ENCODE results near the gene HIPK2.
A peak's percentile ranks its signal among the peaks of the same experiment; 100 is the strongest.

The HIPK2 gene

DNA sequence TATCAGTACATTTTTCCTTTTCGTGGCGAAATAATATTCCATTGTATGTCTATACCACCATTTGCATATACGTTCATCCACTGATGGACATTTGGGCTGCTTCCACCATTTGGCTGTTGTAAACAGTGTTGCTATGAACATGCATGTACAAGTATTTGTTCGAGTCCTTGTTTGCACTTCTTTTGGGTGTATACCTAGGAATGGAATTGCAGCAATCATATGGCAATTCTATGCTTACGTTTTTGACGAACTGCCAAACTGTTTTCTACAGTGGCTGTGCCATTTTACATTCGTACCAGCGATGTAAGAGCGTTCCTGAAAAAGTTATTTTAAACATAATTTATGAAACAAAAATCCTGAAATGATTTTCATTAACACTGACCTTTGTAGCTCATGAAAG, 79.5 kb downstream of the HIPK2 start:
- DNase-seq (ENCODE audit: low read depth in 2 of 2, low spot score in 1 of 2), result no peak

GRCh38 chr7:139697056-139697455, 80.7 kb downstream of the HIPK2 start:
- DNase-seq (ENCODE audit: low read depth in 2 of 2, low spot score in 1 of 2), result no peak

DNA sequence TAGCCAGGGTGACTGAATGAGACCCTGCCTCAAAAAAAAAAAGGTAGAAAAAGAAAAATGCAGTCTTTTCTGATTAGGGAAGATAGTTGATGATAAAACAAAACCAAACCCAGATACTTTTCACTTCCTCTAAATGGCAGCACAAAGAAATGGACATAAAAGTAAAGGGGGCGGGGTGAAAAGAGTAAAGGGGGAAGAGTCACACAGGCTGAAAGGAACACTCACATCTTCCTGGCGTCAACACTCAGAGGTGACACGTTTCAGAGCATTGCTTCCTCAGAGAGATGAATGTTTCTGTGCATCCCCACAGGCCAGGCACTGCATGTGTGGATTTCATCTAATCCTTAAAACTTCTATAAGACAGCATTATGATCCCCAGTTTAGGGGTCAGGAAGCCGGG, 81.2 kb downstream of the HIPK2 start:
- no peak for DNase-seq (ENCODE audit: low read depth in 2 of 2, low spot score in 1 of 2)

GRCh38 chr7:139695588-139695987, 82.2 kb downstream of the HIPK2 start:
- no peak for DNase-seq (ENCODE audit: low read depth in 2 of 2, low spot score in 1 of 2)

DNA sequence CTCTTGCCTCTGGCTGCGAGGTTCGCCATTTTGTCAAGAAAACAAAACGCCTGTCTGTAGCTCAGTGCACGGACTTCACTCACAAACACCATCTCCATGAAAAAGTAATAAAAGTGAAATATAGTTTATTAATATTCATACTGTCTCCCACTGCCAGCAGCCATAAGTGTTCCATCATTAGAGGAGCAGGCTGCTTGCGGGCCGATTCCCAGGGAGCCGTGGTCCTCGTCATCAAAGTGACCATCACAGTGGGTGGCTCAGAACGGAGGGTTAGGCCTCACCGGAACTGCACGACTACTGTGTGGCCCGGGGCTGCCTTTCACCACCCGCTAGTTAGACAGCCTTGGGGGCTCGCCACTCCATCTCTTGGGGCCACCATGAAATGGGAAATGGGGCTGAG, 82.7 kb downstream of the HIPK2 start:
- no peak for DNase-seq (ENCODE audit: low read depth in 2 of 2, low spot score in 1 of 2)

GRCh38 chr7:139694389-139694676, 83.5 kb downstream of the HIPK2 start:
- no peak for DNase-seq (ENCODE audit: low read depth in 2 of 2, low spot score in 1 of 2)

- DNase-seq (ENCODE audit: low read depth in 2 of 2, low spot score in 1 of 2), result no peak
These were observed 84.0 kb downstream of the HIPK2 start for GRCh38 chr7:139693651-139694388.

DNA sequence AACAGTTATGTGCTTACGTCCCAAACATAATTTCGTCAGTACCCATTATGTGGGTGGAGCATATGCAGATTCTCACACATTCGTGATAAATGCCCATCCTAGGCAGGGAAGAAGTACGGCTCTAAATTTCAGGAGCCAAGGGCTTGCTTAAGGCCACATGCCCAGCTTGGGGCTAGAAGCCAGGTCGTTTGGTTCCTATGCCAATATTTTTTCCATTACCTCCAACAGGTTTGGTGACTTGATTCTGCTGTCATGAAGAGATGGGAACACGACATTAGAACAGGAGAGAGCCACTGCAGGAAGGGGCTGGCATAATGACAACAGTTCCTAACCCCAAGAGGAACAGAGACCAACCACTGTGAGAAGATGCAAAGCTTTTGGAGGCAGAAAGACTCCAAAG, 85.1 kb downstream of the HIPK2 start:
- no peak for DNase-seq (ENCODE audit: low read depth in 2 of 2, low spot score in 1 of 2)

- no peak for DNase-seq (ENCODE audit: low read depth in 2 of 2, low spot score in 1 of 2)
These were observed 86.5 kb downstream of the HIPK2 start for GRCh38 chr7:139691253-139691781.

DNA sequence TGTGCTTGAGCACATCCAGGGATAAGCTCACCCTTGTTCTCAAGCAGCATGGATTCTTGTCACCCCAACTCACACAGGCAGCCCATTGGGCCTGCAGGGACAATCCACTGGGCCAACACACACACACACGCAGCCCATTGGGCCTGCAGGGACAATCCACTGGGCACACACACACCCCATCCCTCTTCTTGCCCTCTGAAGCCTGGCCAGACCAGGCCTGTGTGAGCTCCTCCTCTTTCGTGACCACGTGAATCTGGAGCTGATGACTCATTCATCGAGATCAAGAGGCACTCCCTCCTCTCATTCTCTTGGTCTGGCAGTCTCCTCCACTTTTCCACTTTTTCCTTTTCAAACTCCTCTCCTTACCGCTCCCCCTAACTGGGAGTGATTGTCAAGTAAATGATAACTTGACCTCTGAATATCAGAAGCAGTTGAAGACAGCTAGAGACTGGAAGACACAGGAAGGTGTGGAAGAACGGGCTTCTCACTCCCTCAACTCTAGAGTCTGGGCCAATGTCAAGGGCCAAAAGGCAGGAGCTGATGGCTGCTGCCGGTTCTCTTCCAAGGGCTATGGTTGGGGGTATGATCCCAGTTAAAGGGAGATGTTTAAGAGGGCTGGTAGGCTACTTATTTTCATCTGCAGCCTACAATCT, 89.7 kb downstream of the HIPK2 start:
- DNase-seq (ENCODE audit: low read depth in 2 of 2, low spot score in 1 of 2), result no peak

- no peak for DNase-seq (ENCODE audit: low read depth in 2 of 2, low spot score in 1 of 2)
These were observed 90.4 kb downstream of the HIPK2 start for GRCh38 chr7:139687211-139687954.

DNA sequence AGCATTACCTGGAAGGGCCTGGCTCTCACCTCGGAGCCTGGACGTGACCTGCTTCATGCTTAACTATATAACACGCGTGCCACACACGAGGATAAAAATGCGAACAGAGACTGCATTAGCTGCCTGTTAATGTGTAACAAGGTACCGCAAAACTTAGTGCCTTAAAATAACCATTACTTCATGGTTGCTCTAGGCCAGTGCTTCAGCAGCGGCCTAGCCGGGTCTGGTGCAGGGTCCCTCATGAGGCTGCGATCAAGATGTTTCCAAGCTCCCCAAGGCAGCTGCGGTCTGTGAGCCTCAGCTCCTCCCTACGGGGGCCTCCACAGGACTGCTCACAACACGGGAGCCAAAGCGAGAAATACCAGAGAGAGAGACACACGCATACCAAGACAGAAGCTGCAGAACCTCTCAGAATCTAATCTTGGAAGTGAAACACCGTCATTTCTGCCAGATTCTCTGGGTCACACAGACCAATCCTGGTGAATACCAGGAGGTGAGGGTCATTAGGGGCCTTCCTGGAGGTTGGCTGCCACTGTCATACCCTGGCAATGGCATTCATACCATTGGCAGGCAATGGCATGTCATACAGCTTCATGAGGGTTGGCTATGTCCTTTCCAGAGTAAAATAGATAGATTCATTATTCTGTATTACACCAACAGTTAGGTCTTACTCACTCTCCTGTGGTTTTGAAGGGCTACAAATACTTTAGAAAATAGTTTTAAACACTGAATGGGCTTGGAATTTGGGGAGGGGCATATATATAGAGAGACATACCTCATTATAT, 94.5 kb downstream of the HIPK2 start:
- no peak for DNase-seq (ENCODE audit: low read depth in 2 of 2, low spot score in 1 of 2)

- no peak for DNase-seq (ENCODE audit: low read depth in 2 of 2, low spot score in 1 of 2)
These were observed 95.4 kb downstream of the HIPK2 start for GRCh38 chr7:139682136-139683013.

GRCh38 chr7:139681812-139682135, 96.0 kb downstream of the HIPK2 start:
- no peak for DNase-seq (ENCODE audit: low read depth in 2 of 2, low spot score in 1 of 2)

DNA sequence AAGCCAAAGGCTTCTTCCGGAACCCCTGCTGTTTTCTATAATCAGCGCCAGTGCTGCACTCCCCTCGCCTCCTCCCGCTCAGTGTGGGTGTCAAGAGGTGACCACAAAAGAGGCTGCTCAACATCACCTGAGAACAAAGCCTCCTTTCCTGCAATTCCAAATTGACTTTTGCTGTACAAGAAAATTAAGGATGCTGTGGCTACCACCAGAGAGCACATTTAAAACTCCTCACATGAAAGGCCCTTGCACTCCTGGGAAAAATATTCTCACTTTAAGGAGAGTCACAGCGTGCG, 96.4 kb downstream of the HIPK2 start:
- DNase-seq (ENCODE audit: low read depth in 2 of 2, low spot score in 1 of 2), result no peak

GRCh38 chr7:139680676-139681462, 96.9 kb downstream of the HIPK2 start:
- peak in 1 of 2 donors; percentile 17 for DNase-seq (ENCODE audit: low read depth in 2 of 2, low spot score in 1 of 2)

DNA sequence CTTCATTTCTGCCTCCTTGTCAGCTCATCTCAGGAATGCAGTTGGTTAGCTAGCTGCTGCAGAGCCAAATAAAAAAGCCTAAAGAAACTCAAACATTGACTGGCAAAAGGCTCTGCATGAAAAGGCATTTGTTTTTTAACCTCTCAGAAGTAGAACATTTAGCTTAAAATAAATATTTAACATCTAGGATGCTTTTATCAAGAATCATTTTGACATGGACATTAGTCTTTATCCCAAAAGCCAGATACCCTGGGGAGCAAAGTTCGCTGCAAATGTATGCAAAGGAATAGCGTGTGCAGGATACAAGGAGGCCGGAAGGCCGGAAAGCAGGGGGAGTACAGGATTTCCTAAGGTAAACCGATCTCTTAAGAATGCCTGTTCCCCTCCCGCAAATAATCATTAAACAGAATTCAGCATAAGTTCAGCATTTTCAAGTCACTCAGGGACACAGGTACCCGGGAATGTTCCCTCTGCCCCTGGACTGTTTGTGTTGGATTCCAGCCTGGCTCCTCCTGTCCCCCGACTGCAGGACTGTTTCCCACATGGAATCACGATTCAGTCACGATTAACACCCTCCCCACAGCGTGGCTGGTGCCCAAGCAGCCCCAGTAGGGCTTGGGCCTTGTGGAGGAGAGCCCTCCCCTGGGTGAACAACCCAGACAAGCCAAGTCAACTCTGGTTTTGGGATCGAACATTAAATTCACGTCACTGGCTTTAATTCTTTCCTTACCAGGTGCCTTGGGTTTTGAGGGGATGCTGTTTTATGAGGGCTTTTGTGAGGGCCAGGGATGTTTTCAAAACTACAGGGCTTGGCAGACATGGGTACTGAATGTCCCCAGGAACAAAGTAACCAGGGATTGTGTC, 97.8 kb downstream of the HIPK2 start:
- no peak for DNase-seq (ENCODE audit: low read depth in 2 of 2, low spot score in 1 of 2)

- no peak for DNase-seq (ENCODE audit: low read depth in 2 of 2, low spot score in 1 of 2)
These were observed 101.4 kb downstream of the HIPK2 start for GRCh38 chr7:139676390-139676789.

All from stimulated activated CD8-positive, alpha-beta memory T cell treated with anti-CD3 and anti-CD28 coated beads, Interleukin-4, amount 100 ng/mL, for 1 hour (primary cell).